GM20000 (cell line): ENCODE measurements around the gene KCTD8.

Source experiments
- DNase-seq: peaks from one replicate; pipeline ENCODE4 v3.0.0; 2012; ENCODE audit warnings: low spot score
- CTCF ChIP-seq: IDR thresholded peaks from 2 replicates; pipeline ENCODE4 v1.5.1; 2012; ENCODE audit warnings: mild to moderate bottlenecking, control low read depth; ENCODE audit errors: extremely low read depth, missing control alignments

The KCTD8 gene

GRCh38 chr4:44326741-44327140 lies 121.9 kb downstream of the KCTD8 start:
- DNase-seq: no peak
- no peak for TF ChIP-seq CTCF

GRCh38 chr4:44320833-44321232 lies 127.8 kb downstream of the KCTD8 start:
- no peak for DNase-seq
- TF ChIP-seq CTCF: no peak

GRCh38 chr4:44319129-44319528 lies 129.5 kb downstream of the KCTD8 start:
- no peak for TF ChIP-seq CTCF
- DNase-seq: no peak

- no peak for DNase-seq
- TF ChIP-seq CTCF: no peak
Observed at GRCh38 chr4:44313702-44314101, 134.9 kb downstream of the KCTD8 start.

GRCh38 chr4:44287505-44287904 lies 161.1 kb downstream of the KCTD8 start:
- DNase-seq: no peak
- no peak for TF ChIP-seq CTCF

GRCh38 chr4:44279469-44279868 lies 169.1 kb downstream of the KCTD8 start:
- TF ChIP-seq CTCF: no peak
- DNase-seq: no peak

- DNase-seq: no peak
- TF ChIP-seq CTCF: no peak
Observed at GRCh38 chr4:44279066-44279465, 169.5 kb downstream of the KCTD8 start.
